ENCODE measurements around the gene STAG1.
A peak's percentile ranks its signal among the peaks of the same experiment; 100 is the strongest.

DNA sequence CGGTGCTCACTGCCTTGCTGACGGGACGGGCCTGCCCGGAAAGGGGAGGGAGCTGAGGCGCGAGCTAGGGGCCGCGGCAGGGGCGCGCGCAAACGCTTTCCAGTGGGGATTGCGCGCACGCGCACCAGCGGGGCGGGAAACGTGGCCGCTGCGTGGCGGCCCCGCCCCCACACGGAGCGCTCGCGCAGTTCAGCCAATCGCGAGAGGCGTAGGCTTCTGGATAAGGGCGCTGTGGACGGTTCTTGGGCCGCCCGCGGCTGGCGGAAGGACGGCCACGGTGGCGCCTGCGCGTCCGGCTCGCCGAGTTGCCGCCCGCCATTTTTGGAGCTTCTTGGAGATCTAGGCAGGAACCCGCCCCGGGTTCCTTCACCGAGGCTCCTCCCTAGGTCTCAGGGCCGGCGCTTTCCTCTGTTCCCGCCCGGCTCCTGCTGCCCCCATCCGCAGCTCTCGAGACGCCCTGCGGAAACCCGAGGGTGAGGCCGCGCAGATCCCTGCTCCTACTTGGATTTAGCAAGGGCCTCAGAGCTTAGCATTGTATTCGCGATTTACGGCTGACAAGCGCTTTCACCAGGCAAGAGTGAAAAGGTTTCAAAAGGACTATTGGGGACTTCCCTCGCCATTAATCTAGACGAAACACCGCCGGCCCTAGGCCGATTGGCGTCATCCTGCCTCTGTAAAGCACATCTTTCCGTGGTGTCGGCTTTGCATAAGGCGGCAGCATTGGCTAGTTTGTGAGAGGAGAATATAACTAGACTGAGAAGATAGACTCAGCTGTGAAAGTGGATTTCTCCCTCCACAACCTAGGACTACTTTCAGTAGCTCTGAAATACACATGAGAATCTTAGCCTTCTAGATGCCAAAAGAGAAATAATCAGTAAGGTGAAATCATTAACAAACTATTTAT lies 496 bp upstream of the STAG1 start:
- TF ChIP-seq POLR2A (IDR thresholded peaks at IDR 0.05): peak; percentile 94
- TF ChIP-seq, protein P1, sequence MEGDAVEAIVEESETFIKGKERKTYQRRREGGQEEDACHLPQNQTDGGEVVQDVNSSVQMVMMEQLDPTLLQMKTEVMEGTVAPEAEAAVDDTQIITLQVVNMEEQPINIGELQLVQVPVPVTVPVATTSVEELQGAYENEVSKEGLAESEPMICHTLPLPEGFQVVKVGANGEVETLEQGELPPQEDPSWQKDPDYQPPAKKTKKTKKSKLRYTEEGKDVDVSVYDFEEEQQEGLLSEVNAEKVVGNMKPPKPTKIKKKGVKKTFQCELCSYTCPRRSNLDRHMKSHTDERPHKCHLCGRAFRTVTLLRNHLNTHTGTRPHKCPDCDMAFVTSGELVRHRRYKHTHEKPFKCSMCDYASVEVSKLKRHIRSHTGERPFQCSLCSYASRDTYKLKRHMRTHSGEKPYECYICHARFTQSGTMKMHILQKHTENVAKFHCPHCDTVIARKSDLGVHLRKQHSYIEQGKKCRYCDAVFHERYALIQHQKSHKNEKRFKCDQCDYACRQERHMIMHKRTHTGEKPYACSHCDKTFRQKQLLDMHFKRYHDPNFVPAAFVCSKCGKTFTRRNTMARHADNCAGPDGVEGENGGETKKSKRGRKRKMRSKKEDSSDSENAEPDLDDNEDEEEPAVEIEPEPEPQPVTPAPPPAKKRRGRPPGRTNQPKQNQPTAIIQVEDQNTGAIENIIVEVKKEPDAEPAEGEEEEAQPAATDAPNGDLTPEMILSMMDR (IDR thresholded peaks at IDR 0.05): peak in 1 of 4 donors; percentile 20
